Inferior parietal cortex (tissue), 1 donor: ENCODE measurements around the gene HS6ST1.

Experiments used
- DNase-seq: peaks from one replicate; pipeline ENCODE4 v3.0.0-alpha.2; 2016; ENCODE audit errors: extremely low spot score

The HS6ST1 gene

GRCh38 chr2:128282246-128282975, 36.3 kb downstream of the HS6ST1 start:
- no peak for DNase-seq

- DNase-seq: no peak
Measured at GRCh38 chr2:128281852-128282245, 36.8 kb downstream of the HS6ST1 start.

GRCh38 chr2:128280901-128281321, 37.8 kb downstream of the HS6ST1 start:
- no peak for DNase-seq

GRCh38 chr2:128280158-128280871, 38.4 kb downstream of the HS6ST1 start:
- no peak for DNase-seq

- no peak for DNase-seq
Measured at GRCh38 chr2:128279786-128280157, 38.9 kb downstream of the HS6ST1 start.

- no peak for DNase-seq
Measured at GRCh38 chr2:128279009-128279408, 39.7 kb downstream of the HS6ST1 start.

GRCh38 chr2:128277961-128278681, 40.5 kb downstream of the HS6ST1 start:
- no peak for DNase-seq

GRCh38 chr2:128276878-128277675, 41.6 kb downstream of the HS6ST1 start:
- DNase-seq: no peak

- no peak for DNase-seq
Measured at GRCh38 chr2:128275498-128276045, 43.1 kb downstream of the HS6ST1 start.

- no peak for DNase-seq
Measured at GRCh38 chr2:128274218-128274617, 44.5 kb downstream of the HS6ST1 start.

- no peak for DNase-seq
Measured at GRCh38 chr2:128273469-128274081, 45.1 kb downstream of the HS6ST1 start.

GRCh38 chr2:128272601-128273468, 45.8 kb downstream of the HS6ST1 start:
- no peak for DNase-seq

GRCh38 chr2:128271911-128272600, 46.6 kb downstream of the HS6ST1 start:
- no peak for DNase-seq

- no peak for DNase-seq
Measured at GRCh38 chr2:128271597-128271910, 47.1 kb downstream of the HS6ST1 start.

- DNase-seq: no peak
Measured at GRCh38 chr2:128270672-128271596, 47.7 kb downstream of the HS6ST1 start.

- DNase-seq: no peak
Measured at GRCh38 chr2:128269990-128270671, 48.5 kb downstream of the HS6ST1 start.

- no peak for DNase-seq
Measured at GRCh38 chr2:128269063-128269989, 49.3 kb downstream of the HS6ST1 start.
